GM04503 (cell line): ENCODE results near the gene MKRN3.

Source experiments
- DNase-seq: peaks from one replicate; pipeline ENCODE4 v3.0.0-alpha.2; 2012; ENCODE audit warnings: low read depth

The MKRN3 gene

GRCh38 chr15:23565395-23566070 is at the start of gene MKRN3:
MKRN3 (plus strand) TSS chr15:23565674; CDS start chr15:23565783, 109 bp downstream.
- DNase-seq, result peak; percentile 3

GRCh38 chr15:23516866-23517265 is 48.6 kb upstream of the MKRN3 start:
- DNase-seq, result no peak

GRCh38 chr15:23518104-23518503 is 47.4 kb upstream of the MKRN3 start:
- DNase-seq, result no peak

GRCh38 chr15:23524816-23525215 is 40.7 kb upstream of the MKRN3 start:
- DNase-seq, result no peak

- DNase-seq, result no peak
Observed at GRCh38 chr15:23529891-23530290, 35.6 kb upstream of the MKRN3 start.

- DNase-seq, result peak; percentile 4
Observed at GRCh38 chr15:23532024-23532423, 33.5 kb upstream of the MKRN3 start.

- no peak for DNase-seq
Observed at GRCh38 chr15:23536659-23537058, 28.8 kb upstream of the MKRN3 start.

GRCh38 chr15:23538648-23539047 is 26.8 kb upstream of the MKRN3 start:
- DNase-seq, result no peak

GRCh38 chr15:23539892-23540291 is 25.6 kb upstream of the MKRN3 start:
- DNase-seq, result no peak

GRCh38 chr15:23546158-23546557 is 19.3 kb upstream of the MKRN3 start:
- no peak for DNase-seq

- DNase-seq, result no peak
Observed at GRCh38 chr15:23548071-23548470, 17.4 kb upstream of the MKRN3 start.

- no peak for DNase-seq
Observed at GRCh38 chr15:23561914-23562313, 3.6 kb upstream of the MKRN3 start.

- DNase-seq, result no peak
Observed at GRCh38 chr15:23564821-23565394, 566 bp upstream of the MKRN3 start.

- no peak for DNase-seq
Observed at GRCh38 chr15:23566071-23566554, 639 bp downstream of the MKRN3 start.

- no peak for DNase-seq
Observed at GRCh38 chr15:23566651-23567050, 1.2 kb downstream of the MKRN3 start.

GRCh38 chr15:23567921-23568320 is 2.4 kb downstream of the MKRN3 start:
- no peak for DNase-seq

- no peak for DNase-seq
Observed at GRCh38 chr15:23569151-23569925, 3.9 kb downstream of the MKRN3 start.

GRCh38 chr15:23570486-23570885 is 5.0 kb downstream of the MKRN3 start:
- no peak for DNase-seq

GRCh38 chr15:23572844-23573243 is 7.4 kb downstream of the MKRN3 start:
- no peak for DNase-seq

GRCh38 chr15:23574742-23575141 is 9.3 kb downstream of the MKRN3 start:
- no peak for DNase-seq

- DNase-seq, result no peak
Observed at GRCh38 chr15:23576061-23576460, 10.6 kb downstream of the MKRN3 start.

- DNase-seq, result no peak
Observed at GRCh38 chr15:23578521-23579150, 13.2 kb downstream of the MKRN3 start.

GRCh38 chr15:23588268-23588667 is 22.8 kb downstream of the MKRN3 start:
- DNase-seq, result no peak
